Stimulated activated CD4-positive, alpha-beta T cell treated with anti-CD3 and anti-CD28 coated beads, Interleukin-4, amount 100 ng/mL, for 4 hours (primary cell): ENCODE data around the gene CTXND2.
"Not testable (repeated sequence)": the region's sequence is repeated elsewhere in the genome, so short reads cannot be mapped to it uniquely, and the experiment has no call there.

Source experiments
- DNase-seq, 2 experiments: peaks; one replicate each; pipeline ENCODE4 v3.0.0-alpha.2; 2020

Gene CTXND2

GRCh38 chr1:150893336-150893913 lies 6.5 kb downstream of the CTXND2 start:
- no peak for DNase-seq

GRCh38 chr1:150895618-150896017 lies 8.7 kb downstream of the CTXND2 start:
- no peak for DNase-seq

- not testable (repeated sequence) for DNase-seq
Observed at GRCh38 chr1:150899795-150900194, 12.9 kb downstream of the CTXND2 start.

- no peak for DNase-seq
Observed at GRCh38 chr1:150902346-150902745, 15.4 kb downstream of the CTXND2 start.

- DNase-seq = no peak
Observed at GRCh38 chr1:150902751-150903150, 15.8 kb downstream of the CTXND2 start.

GRCh38 chr1:150905301-150905700 lies 18.4 kb downstream of the CTXND2 start:
- no peak for DNase-seq

GRCh38 chr1:150906329-150906728 lies 19.4 kb downstream of the CTXND2 start:
- DNase-seq = no peak

- no peak for DNase-seq
Observed at GRCh38 chr1:150906813-150907212, 19.9 kb downstream of the CTXND2 start.

GRCh38 chr1:150909585-150910180 lies 22.7 kb downstream of the CTXND2 start:
- no peak for DNase-seq

GRCh38 chr1:150912623-150913022 lies 25.7 kb downstream of the CTXND2 start:
- DNase-seq = no peak

- no peak for DNase-seq
Observed at GRCh38 chr1:150917387-150917786, 30.5 kb downstream of the CTXND2 start.

GRCh38 chr1:150922519-150922975 lies 35.6 kb downstream of the CTXND2 start:
- peak; percentile 64 to 80 for DNase-seq

- no peak for DNase-seq
Observed at GRCh38 chr1:150925080-150925479, 38.1 kb downstream of the CTXND2 start.

- peak; percentile 86 to 94 for DNase-seq
Observed at GRCh38 chr1:150926097-150926741, 39.3 kb downstream of the CTXND2 start, which contains the start of gene SETDB1. SETDB1 (plus strand) TSS chr1:150926363; CDS start chr1:150927715, 1,352 bp downstream.

GRCh38 chr1:150927624-150928023 lies 40.7 kb downstream of the CTXND2 start:
- DNase-seq = no peak

- DNase-seq = no peak
Observed at GRCh38 chr1:150928286-150928685, 41.4 kb downstream of the CTXND2 start.

GRCh38 chr1:150928775-150929174 lies 41.8 kb downstream of the CTXND2 start:
- DNase-seq = not testable (repeated sequence)

- DNase-seq = no peak
Observed at GRCh38 chr1:150931773-150932172, 44.8 kb downstream of the CTXND2 start.

- no peak for DNase-seq
Observed at GRCh38 chr1:150944856-150945255, 57.9 kb downstream of the CTXND2 start.

GRCh38 chr1:150954708-150955107 lies 67.8 kb downstream of the CTXND2 start:
- no peak for DNase-seq

- DNase-seq = no peak
Observed at GRCh38 chr1:150955280-150955679, 68.3 kb downstream of the CTXND2 start.

- DNase-seq = no peak
Observed at GRCh38 chr1:150957666-150958065, 70.7 kb downstream of the CTXND2 start.

GRCh38 chr1:150960646-150961045 lies 73.7 kb downstream of the CTXND2 start:
- DNase-seq = no peak

GRCh38 chr1:150961756-150962155 lies 74.8 kb downstream of the CTXND2 start:
- DNase-seq = no peak
